GM12878 (cell line): ENCODE data around the gene DCDC2. TPM values are rescaled to one million over a fixed set of nuclear protein-coding genes. Genes with fewer than 3 reads are reported as not detected.

Experiments
- ATAC-seq: fragments of 200-7000 bp; cut with Tn5 transposase; 3 replicates; pipeline ENCODE4 v1.9.1; 2020; ENCODE audit warnings: mild to moderate bottlenecking, moderate library complexity
- BruUV-seq: library from RNA; stranded (reverse); fragments of 400-500 nt; replicated peaks from 2 replicates; lab custom pipeline; 2021; lab: Mats Ljungman, UMichigan
- CTCF ChIA-PET: fragments of 300-600 bp; sonication (Branson Sonifier 250); formaldehyde crosslinking; extraction: SDS; loops from one replicate; lab custom pipeline; 2021; ENCODE audit warnings: inconsistent platforms; lab: Yijun Ruan, JAX
- POLR2A ChIA-PET: fragments of 350-600 bp; formaldehyde crosslinking; extraction: SDS; loops from one replicate; lab custom pipeline; 2021; ENCODE audit warnings: inconsistent platforms; lab: Charles Lee
- RAD21 ChIA-PET: fragments of 300-600 bp; sonication (Branson Sonifier 250); formaldehyde crosslinking; loops from one replicate; lab custom pipeline; 2023; ENCODE audit warnings: antibody characterized with exemption; ENCODE audit not compliant: unreplicated experiment; lab: Charles Lee
- SMC1A ChIA-PET: fragments of 300-600 bp; sonication (Branson Sonifier 250); formaldehyde crosslinking; loops from one replicate; lab custom pipeline; 2023; ENCODE audit not compliant: unreplicated experiment, uncharacterized antibody; lab: Charles Lee
- DNase-seq: peaks from one replicate; pipeline ENCODE4 v3.0.0-alpha.2; 2011; ENCODE audit warnings: low read depth, low spot score
- FAIRE-seq: peaks from 3 replicates; lab custom pipeline; 2011; peaks lifted over from hg19 to GRCh38; lab: Jason Lieb, UNC
- H2AFZ ChIP-seq: 2 replicates; pipeline ENCODE4 v1.6.0; 2011; ENCODE audit warnings: low read depth, low read length, control low read depth; ENCODE audit not compliant: control insufficient read depth
- H3K27ac ChIP-seq: 2 replicates; pipeline ENCODE4 v1.5.1; 2011; ENCODE audit warnings: control low read depth; ENCODE audit not compliant: control insufficient read depth, insufficient read depth
- H3K27me3 ChIP-seq, 2 experiments: replicated peaks in 1 of 2; 2 replicates each; pipeline versions ENCODE4 v1.6.0 to v1.6.1; 2011; ENCODE audit warnings: low read length in 1 of 2; ENCODE audit not compliant: control insufficient read depth in 2 of 2, insufficient read depth in 2 of 2
- H3K36me3 ChIP-seq, 2 experiments: 2 replicates each; pipeline ENCODE4 v1.5.1; 2011; ENCODE audit warnings: low read length in 1 of 2; ENCODE audit not compliant: control insufficient read depth in 2 of 2, insufficient read depth in 2 of 2
- H3K4me1 ChIP-seq: 2 replicates; pipeline ENCODE4 v1.6.1; 2011; ENCODE audit warnings: mild to moderate bottlenecking, low read length, moderate library complexity, mixed read lengths; ENCODE audit not compliant: control insufficient read depth, insufficient read depth
- H3K4me2 ChIP-seq: 2 replicates; pipeline ENCODE4 v1.6.0; 2011; ENCODE audit warnings: control low read depth; ENCODE audit not compliant: control insufficient read depth, insufficient read depth
- H3K4me3 ChIP-seq: fragments of 200-600 bp; sonication (generic); 2 replicates; pipeline ENCODE4 v1.5.1; 2016
- H3K79me2 ChIP-seq: 2 replicates; pipeline ENCODE4 v1.6.0; 2011; ENCODE audit warnings: low read length; ENCODE audit not compliant: control insufficient read depth, insufficient read depth
- H3K9ac ChIP-seq: 2 replicates; pipeline ENCODE4 v1.8.0; 2011; ENCODE audit warnings: low read length, control low read depth, mixed read lengths; ENCODE audit not compliant: control insufficient read depth, insufficient read depth
- H3K9me3 ChIP-seq: replicated peaks from 3 replicates; pipeline ENCODE4 v1.5.1; 2011; ENCODE audit warnings: mild to moderate bottlenecking, low read length; ENCODE audit not compliant: control insufficient read depth, insufficient read depth
- H4K20me1 ChIP-seq: 2 replicates; pipeline ENCODE4 v1.6.0; 2011; ENCODE audit not compliant: control insufficient read depth, insufficient read depth
- ATF7 ChIP-seq: fragments of 450-650 bp; IDR thresholded peaks from 2 replicates; pipeline ENCODE4 v1.6.1; 2016; ENCODE audit warnings: low read depth, mild to moderate bottlenecking
- CHD4 ChIP-seq: fragments of 200-600 bp; sonication (generic); IDR thresholded peaks from 2 replicates; pipeline ENCODE4 v1.6.1; 2016; ENCODE audit warnings: mild to moderate bottlenecking
- DPF2 ChIP-seq: fragments of 450-650 bp; IDR thresholded peaks from 2 replicates; pipeline ENCODE4 v1.6.1; 2017; ENCODE audit warnings: mild to moderate bottlenecking
- EP300 ChIP-seq, 2 experiments: fragments of 150-350 bp in 1 of 2; IDR thresholded peaks; 2 replicates each; pipeline ENCODE4 v1.6.1; 2011 to 2012; ENCODE audit warnings: low read depth in 2 of 2, low read length in 2 of 2, borderline replicate concordance in 1 of 2, improper control_type of control experiment in 1 of 2, inconsistent platforms in 1 of 2; ENCODE audit not compliant: control insufficient read depth in 1 of 2
- IKZF2 ChIP-seq, 2 experiments: fragments of 450-650 bp; IDR thresholded peaks; 2 replicates each; pipeline ENCODE4 v1.6.1; 2017; ENCODE audit warnings: mild to moderate bottlenecking in 2 of 2, moderate library complexity in 2 of 2
- MYC ChIP-seq: IDR thresholded peaks from 2 replicates; pipeline ENCODE4 v1.6.1; 2011; ENCODE audit warnings: mild to moderate bottlenecking, low read length, moderate library complexity, inconsistent platforms; ENCODE audit not compliant: insufficient read depth, insufficient replicate concordance, insufficient read length, severe bottlenecking
- NBN ChIP-seq: fragments of 450-650 bp; IDR thresholded peaks from 2 replicates; pipeline ENCODE4 v1.6.1; 2016
- RCOR1 ChIP-seq: conservative IDR thresholded peaks from 2 replicates; pipeline ENCODE4 v1.6.1; 2012; ENCODE audit warnings: low read depth, low read length, improper control_type of control experiment
- RELA ChIP-seq: fragments of 450-650 bp; IDR thresholded peaks from 2 replicates; pipeline ENCODE4 v1.8.0; 2014; ENCODE audit warnings: borderline replicate concordance; ENCODE audit not compliant: partially characterized antibody
- SMC3 ChIP-seq: IDR thresholded peaks from 2 replicates; pipeline ENCODE4 v1.6.1; 2011; ENCODE audit warnings: low read length, improper control_type of control experiment, borderline replicate concordance
- SREBF1 ChIP-seq: IDR thresholded peaks from 2 replicates; pipeline ENCODE4 v1.6.1; 2012; ENCODE audit warnings: mild to moderate bottlenecking, low read length
- WGBS: methylation state at CpG from one replicate; pipeline ENCODE4 v1.1.6; 2016; ENCODE audit warnings: low lambda C conversion rate; ENCODE audit not compliant: insufficient replicate concordance, insufficient coverage; ENCODE audit errors: missing lambda C conversion rate; 5-methylcytosine and 5-hydroxymethylcytosine counted together
- in situ Hi-C: fragments of 300-500 bp; cut with MboI; formaldehyde crosslinking; loops from 9 replicates; pipeline ENCODE4 v1.14.3; 2018; ENCODE audit warnings: mixed read lengths
- intact Hi-C: fragments of 100-400 bp; cut with micrococcal nuclease; formaldehyde crosslinking; loops from one replicate; pipeline ENCODE4 v1.14.2; 2022; ENCODE audit not compliant: unreplicated experiment
- polyA plus RNA-seq, 11 experiments: library from polyadenylated mRNA; depleted of rRNA in 4 of 11; unstranded in 6 of 11; stranded (reverse) in 5 of 11; fragments of >200 nt; fragmentation: Nextera tagmentation in 4 of 11; fragmentation: Illumina TruSeq in 1 of 11; extraction: Ambion mirVana in 4 of 11; extraction: Trizol in 1 of 11; gene quantifications; 1 replicate in 1 of 11; 2 replicates in 10 of 11; pipeline versions ENCODE4 v1.2.1 to v1.2.3, GENCODE V29; 2011 to 2016; ENCODE audit warnings: inconsistent platforms in 2 of 11, missing spikeins in 2 of 11, low read depth in 1 of 11
- total RNA-seq, 4 experiments: library from RNA; depleted of rRNA in 3 of 4; stranded (reverse); fragments of >200 nt in 3 of 4; fragmentation: Illumina TruSeq in 1 of 4; extraction: Trizol in 1 of 4; gene quantifications; 2 replicates each; pipeline versions ENCODE4 v1.2.1 to v1.2.3, GENCODE V29; 2013 to 2021
- TF ChIP-seq, protein P1 (sequence below): IDR thresholded peaks from 2 replicates; pipeline ENCODE4 v1.6.1; 2011; ENCODE audit warnings: mild to moderate bottlenecking, low read depth, low read length, moderate library complexity; ENCODE audit not compliant: insufficient replicate concordance
- TF ChIP-seq, protein P2 (sequence below): IDR thresholded peaks from 2 replicates; pipeline ENCODE4 v1.6.1; 2012; ENCODE audit warnings: low read depth, low read length, improper control_type of control experiment
- TF ChIP-seq, protein P3 (sequence below): IDR thresholded peaks from 2 replicates; pipeline ENCODE4 v1.6.1; 2011; ENCODE audit warnings: low read depth, mild to moderate bottlenecking, low read length, moderate library complexity, borderline replicate concordance; ENCODE audit errors: extremely low read depth

Gene DCDC2
- total and polyA plus RNA-seq, 10 of the 15 experiments (the other 5 are each of a cell fraction or from before 2014, with no cell fraction given), result under 0.01 to 0.03 TPM; not detected in 8

DNA sequence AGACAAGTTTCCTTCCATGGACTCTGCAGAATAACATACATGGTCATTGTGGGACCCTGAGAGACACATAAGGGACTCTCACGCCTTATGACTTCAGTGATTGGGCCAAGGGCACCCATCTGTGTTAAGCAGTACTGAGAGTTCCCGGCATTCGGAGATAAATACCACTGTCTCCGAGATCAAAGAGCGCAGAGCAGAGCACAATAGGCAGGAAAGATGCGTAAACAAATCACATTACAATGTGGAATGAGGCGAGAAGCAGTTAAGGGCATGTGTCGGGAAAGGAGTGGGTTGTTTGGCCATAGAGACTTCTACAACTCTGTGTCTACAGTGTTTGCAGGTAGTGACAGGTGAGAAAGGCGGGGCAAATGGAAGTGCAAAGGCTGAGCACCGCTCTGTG, 174.3 kb downstream of the DCDC2 start (continued):
- no peak for TF ChIP-seq DPF2
- TF ChIP-seq CHD4, result no peak
- TF ChIP-seq IKZF2 (IDR thresholded peaks at IDR 0.05), result no peak
- no peak for TF ChIP-seq MYC
- TF ChIP-seq SREBF1, result no peak
- TF ChIP-seq, protein P1, sequence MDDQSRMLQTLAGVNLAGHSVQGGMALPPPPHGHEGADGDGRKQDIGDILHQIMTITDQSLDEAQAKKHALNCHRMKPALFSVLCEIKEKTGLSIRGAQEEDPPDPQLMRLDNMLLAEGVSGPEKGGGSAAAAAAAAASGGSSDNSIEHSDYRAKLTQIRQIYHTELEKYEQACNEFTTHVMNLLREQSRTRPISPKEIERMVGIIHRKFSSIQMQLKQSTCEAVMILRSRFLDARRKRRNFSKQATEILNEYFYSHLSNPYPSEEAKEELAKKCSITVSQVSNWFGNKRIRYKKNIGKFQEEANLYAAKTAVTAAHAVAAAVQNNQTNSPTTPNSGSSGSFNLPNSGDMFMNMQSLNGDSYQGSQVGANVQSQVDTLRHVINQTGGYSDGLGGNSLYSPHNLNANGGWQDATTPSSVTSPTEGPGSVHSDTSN, result no peak
- no peak for TF ChIP-seq NBN
- no peak for TF ChIP-seq SMC3

DNA sequence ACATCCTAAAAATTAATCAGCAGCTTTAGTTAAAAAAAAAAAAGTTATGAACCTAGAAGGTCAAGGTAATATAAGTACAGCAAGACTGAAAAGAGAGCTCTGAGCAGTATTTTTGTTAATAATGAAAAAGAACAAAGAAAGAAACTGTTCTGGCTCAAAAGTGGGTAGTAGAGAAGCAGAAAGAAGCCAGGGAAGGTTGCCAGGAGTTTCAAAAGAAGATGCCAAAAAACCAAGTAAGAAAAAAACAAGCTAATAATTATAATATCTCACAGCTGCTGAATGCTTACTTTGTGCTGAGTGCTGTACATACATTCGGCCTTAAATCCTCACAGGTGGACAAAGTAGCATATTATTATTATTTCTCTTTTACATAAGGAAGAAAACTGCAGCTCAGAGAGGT, 200.0 kb downstream of the DCDC2 start:
- RAD21 ChIA-PET, result no interaction called here
- Histone ChIP-seq H4K20me1 (no peaks in the 10 kb centered on the region), H3K27ac (no peak overlapping the region), H3K36me3 (no peaks in the 10 kb centered on the region), H3K79me2 (no peaks in the 10 kb centered on the region), H3K9ac (no peak overlapping the region), H3K9me3 (no peaks in the 10 kb centered on the region), H2AFZ (no peak overlapping the region), H3K4me1 (no peaks in the 10 kb centered on the region), H3K4me2 (no peak overlapping the region), H3K27me3 (no peaks in the 10 kb centered on the region; a peak in 1 of 4 replicates), H3K4me3 (no peak overlapping the region)
- no peak for DNase-seq
- BruUV-seq, result no TSS peak
- CTCF ChIA-PET, result no interaction called here
- SMC1A ChIA-PET, result interaction anchor here (0.6 kb wide), 1 partner anchor 85 kb away, joined by 4 read pairs; no protein-coding TSS in a partner anchor
- TF ChIP-seq, protein P2, sequence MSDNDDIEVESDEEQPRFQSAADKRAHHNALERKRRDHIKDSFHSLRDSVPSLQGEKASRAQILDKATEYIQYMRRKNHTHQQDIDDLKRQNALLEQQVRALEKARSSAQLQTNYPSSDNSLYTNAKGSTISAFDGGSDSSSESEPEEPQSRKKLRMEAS, result no peak
- TF ChIP-seq RCOR1 (no peak), EP300 (IDR thresholded peaks at IDR 0.05; ENCODE audit: borderline replicate concordance in 1 of 2, control insufficient read depth in 1 of 2, low read depth in 2 of 2, low read length in 2 of 2) (no peak), ATF7 (no peak), RELA (no peak)
- TF ChIP-seq, protein P3, sequence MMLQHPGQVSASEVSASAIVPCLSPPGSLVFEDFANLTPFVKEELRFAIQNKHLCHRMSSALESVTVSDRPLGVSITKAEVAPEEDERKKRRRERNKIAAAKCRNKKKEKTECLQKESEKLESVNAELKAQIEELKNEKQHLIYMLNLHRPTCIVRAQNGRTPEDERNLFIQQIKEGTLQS, result no peak
- intact Hi-C loops, result no loop called here
- ATAC-seq, result no peak
- FAIRE-seq, result no peak
- POLR2A ChIA-PET, result no interaction called here
- in situ Hi-C loops, result no loop called here
- WGBS, result 6% methylated on average over 1 of the region's 1 CpG
